ENCODE measurements around the gene TMEM8B.

DNA sequence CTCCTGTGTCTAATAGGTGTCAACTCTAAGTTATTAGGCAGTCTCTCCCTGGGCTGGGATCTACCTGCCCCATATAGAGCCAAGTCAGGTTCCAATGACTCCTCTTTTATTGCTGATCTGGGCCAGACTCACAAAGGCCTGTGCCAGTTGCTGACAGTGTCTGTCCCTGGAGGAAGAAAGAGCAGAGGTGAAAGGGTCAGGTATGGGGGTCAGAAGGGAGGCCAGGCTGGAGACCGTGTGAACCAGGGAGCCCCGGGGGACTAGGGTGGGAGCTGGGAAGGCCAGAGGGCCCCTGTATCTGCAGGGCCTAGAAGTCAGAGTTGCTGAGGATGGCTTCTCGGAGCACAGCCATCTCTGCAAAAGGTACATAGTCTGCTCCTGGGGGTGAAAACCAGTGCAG lies 10.7 kb upstream of the TMEM8B start:
- TF ChIP-seq, protein P1, sequence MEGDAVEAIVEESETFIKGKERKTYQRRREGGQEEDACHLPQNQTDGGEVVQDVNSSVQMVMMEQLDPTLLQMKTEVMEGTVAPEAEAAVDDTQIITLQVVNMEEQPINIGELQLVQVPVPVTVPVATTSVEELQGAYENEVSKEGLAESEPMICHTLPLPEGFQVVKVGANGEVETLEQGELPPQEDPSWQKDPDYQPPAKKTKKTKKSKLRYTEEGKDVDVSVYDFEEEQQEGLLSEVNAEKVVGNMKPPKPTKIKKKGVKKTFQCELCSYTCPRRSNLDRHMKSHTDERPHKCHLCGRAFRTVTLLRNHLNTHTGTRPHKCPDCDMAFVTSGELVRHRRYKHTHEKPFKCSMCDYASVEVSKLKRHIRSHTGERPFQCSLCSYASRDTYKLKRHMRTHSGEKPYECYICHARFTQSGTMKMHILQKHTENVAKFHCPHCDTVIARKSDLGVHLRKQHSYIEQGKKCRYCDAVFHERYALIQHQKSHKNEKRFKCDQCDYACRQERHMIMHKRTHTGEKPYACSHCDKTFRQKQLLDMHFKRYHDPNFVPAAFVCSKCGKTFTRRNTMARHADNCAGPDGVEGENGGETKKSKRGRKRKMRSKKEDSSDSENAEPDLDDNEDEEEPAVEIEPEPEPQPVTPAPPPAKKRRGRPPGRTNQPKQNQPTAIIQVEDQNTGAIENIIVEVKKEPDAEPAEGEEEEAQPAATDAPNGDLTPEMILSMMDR (IDR thresholded peaks at IDR 0.05) = no peak
- TF ChIP-seq EZH2phosphoT487 (IDR thresholded peaks at IDR 0.05) = no peak
- no peak for TF ChIP-seq EZH2 (IDR thresholded peaks at IDR 0.05)
